A549 (cell line): ENCODE results near the gene MEF2A.

Experiments used
- CEBPB ChIP-seq, 2 experiments: fragments of >200 bp in 1 of 2; sonication (Bioruptor Twin) in 1 of 2; formaldehyde crosslinking in 1 of 2; IDR thresholded peaks; 2 replicates each; pipeline ENCODE4 v1.6.1; 2012 to 2016
- CHD4 ChIP-seq: fragments of 200-600 bp; sonication (generic); IDR thresholded peaks from 2 replicates; pipeline ENCODE4 v1.6.1; 2016; ENCODE audit warnings: antibody characterized with exemption, mild to moderate bottlenecking, borderline replicate concordance
- EP300 ChIP-seq, 2 experiments: fragments of >200 bp; sonication (Bioruptor Twin); formaldehyde crosslinking; IDR thresholded peaks; 2 replicates in 1 of 2; 3 replicates in 1 of 2; pipeline ENCODE4 v1.6.1; 2016 to 2017
- ESRRA ChIP-seq: fragments of 150-350 bp; IDR thresholded peaks from 2 replicates; pipeline ENCODE4 v1.6.1; 2014; ENCODE audit warnings: mild to moderate bottlenecking, low read length, borderline replicate concordance
- HOXB13 ChIP-seq: fragments of 250-450 bp; sonication (Bioruptor Pico); IDR thresholded peaks from 2 replicates; pipeline ENCODE4 v1.5.0; 2020; ENCODE audit warnings: low read depth, mild to moderate bottlenecking, moderate library complexity
- MYC ChIP-seq: IDR thresholded peaks from 2 replicates; pipeline ENCODE4 v1.6.1; 2012; ENCODE audit warnings: mild to moderate bottlenecking, inconsistent platforms, low read length, improper control_type of control experiment, borderline replicate concordance
- NFE2L2 ChIP-seq: fragments of 150-350 bp; conservative IDR thresholded peaks from 2 replicates; pipeline ENCODE4 v1.6.1; 2014; ENCODE audit warnings: low read length
- POLR2A ChIP-seq: IDR thresholded peaks from 2 replicates; pipeline ENCODE4 v1.6.1; 2012; ENCODE audit warnings: mild to moderate bottlenecking, low read length
- ZNF302 ChIP-seq: fragments of 250-450 bp; sonication (Bioruptor Pico); IDR thresholded peaks from 2 replicates; pipeline ENCODE4 v1.9.0; 2021; ENCODE audit warnings: inconsistent platforms, mild to moderate bottlenecking, moderate library complexity
- TF ChIP-seq, protein P1 (sequence below): fragments of >200 bp; sonication (Bioruptor Twin); formaldehyde crosslinking; IDR thresholded peaks from 3 replicates; pipeline ENCODE4 v1.5.1; 2016
- TF ChIP-seq, protein P2 (sequence below): fragments of 450-650 bp; IDR thresholded peaks from 2 replicates; pipeline ENCODE4 v1.6.1; 2014; ENCODE audit warnings: antibody characterized with exemption
- TF ChIP-seq, protein P3 (sequence below): fragments of 200-600 bp; sonication (generic); IDR thresholded peaks from 2 replicates; pipeline ENCODE4 v1.6.1; 2016; ENCODE audit warnings: antibody characterized with exemption, mild to moderate bottlenecking, moderate library complexity

DNA sequence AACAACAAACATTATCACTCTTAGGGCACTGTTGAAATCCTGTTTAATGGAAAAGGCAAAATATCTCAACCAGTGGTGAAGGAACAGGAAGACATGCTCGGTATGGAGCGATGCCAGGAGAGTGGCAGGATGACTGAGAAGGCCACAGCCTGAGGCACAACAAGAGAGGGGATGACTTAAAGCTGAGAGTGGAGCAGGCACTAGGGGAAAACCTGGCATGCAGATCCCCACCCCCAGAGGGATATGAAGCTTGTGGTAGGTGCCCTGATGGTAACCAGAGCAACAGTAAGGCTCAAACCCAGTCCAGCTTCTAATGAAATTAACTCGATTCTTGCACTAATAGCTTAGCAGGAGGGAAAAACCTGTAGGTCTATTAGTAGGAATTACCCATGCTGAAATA lies 127.0 kb downstream of the MEF2A start:
- TF ChIP-seq NFE2L2: no peak
- no peak for TF ChIP-seq EP300 (IDR thresholded peaks at IDR 0.05)
- TF ChIP-seq ESRRA: no peak
- TF ChIP-seq ZNF302: no peak
- TF ChIP-seq, protein P1, sequence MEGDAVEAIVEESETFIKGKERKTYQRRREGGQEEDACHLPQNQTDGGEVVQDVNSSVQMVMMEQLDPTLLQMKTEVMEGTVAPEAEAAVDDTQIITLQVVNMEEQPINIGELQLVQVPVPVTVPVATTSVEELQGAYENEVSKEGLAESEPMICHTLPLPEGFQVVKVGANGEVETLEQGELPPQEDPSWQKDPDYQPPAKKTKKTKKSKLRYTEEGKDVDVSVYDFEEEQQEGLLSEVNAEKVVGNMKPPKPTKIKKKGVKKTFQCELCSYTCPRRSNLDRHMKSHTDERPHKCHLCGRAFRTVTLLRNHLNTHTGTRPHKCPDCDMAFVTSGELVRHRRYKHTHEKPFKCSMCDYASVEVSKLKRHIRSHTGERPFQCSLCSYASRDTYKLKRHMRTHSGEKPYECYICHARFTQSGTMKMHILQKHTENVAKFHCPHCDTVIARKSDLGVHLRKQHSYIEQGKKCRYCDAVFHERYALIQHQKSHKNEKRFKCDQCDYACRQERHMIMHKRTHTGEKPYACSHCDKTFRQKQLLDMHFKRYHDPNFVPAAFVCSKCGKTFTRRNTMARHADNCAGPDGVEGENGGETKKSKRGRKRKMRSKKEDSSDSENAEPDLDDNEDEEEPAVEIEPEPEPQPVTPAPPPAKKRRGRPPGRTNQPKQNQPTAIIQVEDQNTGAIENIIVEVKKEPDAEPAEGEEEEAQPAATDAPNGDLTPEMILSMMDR: no peak
- no peak for TF ChIP-seq HOXB13 (CRISPR knock-in tag)
- TF ChIP-seq, protein P2, sequence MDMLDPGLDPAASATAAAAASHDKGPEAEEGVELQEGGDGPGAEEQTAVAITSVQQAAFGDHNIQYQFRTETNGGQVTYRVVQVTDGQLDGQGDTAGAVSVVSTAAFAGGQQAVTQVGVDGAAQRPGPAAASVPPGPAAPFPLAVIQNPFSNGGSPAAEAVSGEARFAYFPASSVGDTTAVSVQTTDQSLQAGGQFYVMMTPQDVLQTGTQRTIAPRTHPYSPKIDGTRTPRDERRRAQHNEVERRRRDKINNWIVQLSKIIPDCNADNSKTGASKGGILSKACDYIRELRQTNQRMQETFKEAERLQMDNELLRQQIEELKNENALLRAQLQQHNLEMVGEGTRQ: no peak
- no peak for TF ChIP-seq CHD4
- TF ChIP-seq, protein P3, sequence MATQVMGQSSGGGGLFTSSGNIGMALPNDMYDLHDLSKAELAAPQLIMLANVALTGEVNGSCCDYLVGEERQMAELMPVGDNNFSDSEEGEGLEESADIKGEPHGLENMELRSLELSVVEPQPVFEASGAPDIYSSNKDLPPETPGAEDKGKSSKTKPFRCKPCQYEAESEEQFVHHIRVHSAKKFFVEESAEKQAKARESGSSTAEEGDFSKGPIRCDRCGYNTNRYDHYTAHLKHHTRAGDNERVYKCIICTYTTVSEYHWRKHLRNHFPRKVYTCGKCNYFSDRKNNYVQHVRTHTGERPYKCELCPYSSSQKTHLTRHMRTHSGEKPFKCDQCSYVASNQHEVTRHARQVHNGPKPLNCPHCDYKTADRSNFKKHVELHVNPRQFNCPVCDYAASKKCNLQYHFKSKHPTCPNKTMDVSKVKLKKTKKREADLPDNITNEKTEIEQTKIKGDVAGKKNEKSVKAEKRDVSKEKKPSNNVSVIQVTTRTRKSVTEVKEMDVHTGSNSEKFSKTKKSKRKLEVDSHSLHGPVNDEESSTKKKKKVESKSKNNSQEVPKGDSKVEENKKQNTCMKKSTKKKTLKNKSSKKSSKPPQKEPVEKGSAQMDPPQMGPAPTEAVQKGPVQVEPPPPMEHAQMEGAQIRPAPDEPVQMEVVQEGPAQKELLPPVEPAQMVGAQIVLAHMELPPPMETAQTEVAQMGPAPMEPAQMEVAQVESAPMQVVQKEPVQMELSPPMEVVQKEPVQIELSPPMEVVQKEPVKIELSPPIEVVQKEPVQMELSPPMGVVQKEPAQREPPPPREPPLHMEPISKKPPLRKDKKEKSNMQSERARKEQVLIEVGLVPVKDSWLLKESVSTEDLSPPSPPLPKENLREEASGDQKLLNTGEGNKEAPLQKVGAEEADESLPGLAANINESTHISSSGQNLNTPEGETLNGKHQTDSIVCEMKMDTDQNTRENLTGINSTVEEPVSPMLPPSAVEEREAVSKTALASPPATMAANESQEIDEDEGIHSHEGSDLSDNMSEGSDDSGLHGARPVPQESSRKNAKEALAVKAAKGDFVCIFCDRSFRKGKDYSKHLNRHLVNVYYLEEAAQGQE: no peak
- no peak for TF ChIP-seq POLR2A
- TF ChIP-seq CEBPB (IDR thresholded peaks at IDR 0.05): no peak
- no peak for TF ChIP-seq MYC
